ENCODE measurements around the gene GNAT1.
"Not testable (repeated sequence)": the region's sequence is repeated elsewhere in the genome, so short reads cannot be mapped to it uniquely, and the experiment has no call there.

GNAT1 gene

GRCh38 chr3:50203809-50204803 lies 12.7 kb downstream of the GNAT1 start:
- DNase-seq: no peak

GRCh38 chr3:50204804-50205412 lies 13.5 kb downstream of the GNAT1 start, which contains the start of gene SLC38A3:
Gene SLC38A3 (plus strand): TSS chr3:50205271. CDS start chr3:50214200, 8,929 bp downstream.
- peak; percentile 32 for DNase-seq

GRCh38 chr3:50205413-50206276 lies 14.2 kb downstream of the GNAT1 start:
- DNase-seq: no peak

- DNase-seq: no peak
Observed at GRCh38 chr3:50207359-50208042, 16.1 kb downstream of the GNAT1 start.

GRCh38 chr3:50208677-50209344 lies 17.4 kb downstream of the GNAT1 start:
- DNase-seq: no peak

- DNase-seq: no peak
Observed at GRCh38 chr3:50210176-50210509, 18.7 kb downstream of the GNAT1 start.

- no peak for DNase-seq
Observed at GRCh38 chr3:50210510-50211367, 19.3 kb downstream of the GNAT1 start.

GRCh38 chr3:50211368-50211717 lies 19.9 kb downstream of the GNAT1 start:
- not testable (repeated sequence) for DNase-seq

- DNase-seq: no peak
Observed at GRCh38 chr3:50211930-50212329, 20.5 kb downstream of the GNAT1 start.

GRCh38 chr3:50212502-50212901 lies 21.1 kb downstream of the GNAT1 start:
- DNase-seq: no peak

- no peak for DNase-seq
Observed at GRCh38 chr3:50212971-50213370, 21.6 kb downstream of the GNAT1 start.

GRCh38 chr3:50213373-50213772 lies 22.0 kb downstream of the GNAT1 start:
- no peak for DNase-seq

- no peak for DNase-seq
Observed at GRCh38 chr3:50214824-50215223, 23.4 kb downstream of the GNAT1 start.

GRCh38 chr3:50215529-50215928 lies 24.1 kb downstream of the GNAT1 start:
- no peak for DNase-seq

GRCh38 chr3:50217681-50218080 lies 26.3 kb downstream of the GNAT1 start:
- no peak for DNase-seq

GRCh38 chr3:50218448-50218847 lies 27.0 kb downstream of the GNAT1 start:
- DNase-seq: no peak

- DNase-seq: no peak
Observed at GRCh38 chr3:50219285-50219684, 27.9 kb downstream of the GNAT1 start.

GRCh38 chr3:50220109-50220508 lies 28.7 kb downstream of the GNAT1 start:
- DNase-seq: no peak

GRCh38 chr3:50221051-50221410 lies 29.6 kb downstream of the GNAT1 start:
- no peak for DNase-seq

- DNase-seq: no peak
Observed at GRCh38 chr3:50221411-50222168, 30.2 kb downstream of the GNAT1 start.

- no peak for DNase-seq
Observed at GRCh38 chr3:50222169-50222528, 30.7 kb downstream of the GNAT1 start.

All from NCI-H2171 (cell line).